Measurements from ENCODE around the gene BAIAP3.

BAIAP3 gene

DNA sequence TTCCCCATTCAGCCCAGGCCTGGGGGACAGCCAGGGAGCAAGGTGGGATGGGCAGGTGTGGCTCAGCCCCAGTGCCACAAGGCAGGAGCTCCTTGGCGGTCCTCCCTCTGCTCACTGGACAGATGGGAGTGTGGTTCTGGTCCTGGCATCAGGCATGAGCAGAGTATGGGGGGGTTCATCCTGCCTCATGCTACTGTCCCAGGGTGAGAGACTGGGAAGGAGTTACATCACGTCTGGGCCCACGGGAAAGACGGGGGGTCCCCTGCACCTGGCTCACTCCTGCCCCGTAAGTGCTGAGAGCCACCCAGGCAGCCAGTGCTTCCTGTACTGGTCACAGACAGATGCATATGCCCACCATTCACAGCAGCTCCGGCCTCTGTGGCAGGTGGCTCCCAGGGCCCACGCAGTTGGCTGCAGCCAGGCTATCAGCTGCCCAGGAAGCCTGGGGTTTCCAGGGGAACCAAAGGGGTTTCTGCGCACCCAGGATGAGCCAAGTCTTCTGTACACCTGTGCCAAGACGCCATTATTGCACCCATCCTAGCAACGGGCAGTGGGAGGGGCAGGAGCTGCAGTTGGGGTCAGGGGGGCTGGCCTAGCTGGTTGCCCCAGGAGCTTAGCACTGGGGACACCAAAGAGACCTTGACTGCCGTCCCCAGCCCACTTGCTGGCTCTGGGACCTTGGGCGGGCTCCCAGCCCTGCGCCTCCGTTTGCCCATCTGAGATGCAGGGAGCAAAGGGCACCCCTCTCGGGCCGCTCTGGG is 1.9 kb downstream of the BAIAP3 start:
- DNase-seq = no peak

DNA sequence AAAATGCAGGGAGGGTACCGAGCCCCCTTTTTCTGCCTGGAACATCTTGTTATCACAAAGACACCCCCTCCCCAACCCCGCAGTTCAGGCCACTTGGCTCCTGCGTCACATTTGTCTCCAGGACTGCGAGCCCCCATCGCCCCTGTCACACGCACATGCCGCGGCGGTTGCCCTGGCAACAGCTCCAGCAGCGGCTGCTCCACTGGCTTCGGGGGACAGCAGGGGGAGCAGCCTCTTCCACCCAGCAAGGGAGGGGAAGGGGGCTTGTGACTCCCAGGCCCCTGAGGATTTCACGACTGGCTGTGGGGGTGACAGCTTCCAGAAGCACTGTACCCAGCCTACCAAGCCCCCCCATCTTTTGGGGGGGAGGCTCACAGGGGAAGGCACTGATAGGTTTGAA is 2.6 kb downstream of the BAIAP3 start:
- no peak for DNase-seq

DNA sequence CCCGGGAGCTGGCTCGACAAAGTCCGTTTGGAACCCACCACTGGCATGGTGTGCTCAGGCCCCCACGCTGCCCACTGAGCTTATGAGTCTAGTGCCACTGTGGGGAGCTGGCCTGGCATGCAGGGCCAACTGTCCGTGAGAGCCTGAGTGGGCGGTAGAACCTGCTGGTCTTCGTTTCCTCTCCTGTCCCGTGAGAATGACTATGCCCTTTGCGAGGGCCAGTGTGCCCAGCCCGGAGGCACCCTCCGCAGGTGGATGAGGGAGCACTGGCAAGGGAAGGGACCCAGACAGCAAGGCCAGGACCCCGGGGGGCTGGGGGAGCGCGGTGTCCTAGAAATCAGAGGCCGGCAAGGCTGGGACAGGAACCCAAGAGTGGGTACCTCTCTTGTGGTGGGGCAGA is 3.2 kb downstream of the BAIAP3 start:
- DNase-seq = no peak

DNA sequence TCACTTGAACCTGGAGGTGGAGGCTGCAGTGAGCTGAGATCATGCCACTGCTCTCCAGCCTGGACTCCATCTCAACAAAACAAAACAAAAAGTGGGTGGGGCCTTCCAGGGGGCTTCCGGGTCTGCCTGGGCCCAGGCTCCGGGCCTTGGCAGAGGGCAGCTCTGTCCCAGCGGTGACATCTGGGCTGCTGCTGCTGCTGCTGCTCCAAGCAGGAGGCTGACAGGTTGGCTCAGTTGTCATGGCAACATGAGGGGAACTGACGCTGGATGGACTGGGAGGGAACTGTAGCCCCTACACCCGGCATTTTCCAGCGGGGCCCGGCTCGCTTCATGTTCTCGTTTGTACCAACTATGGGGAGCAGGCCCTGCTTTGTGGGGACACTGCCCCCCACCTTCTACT is 4.0 kb downstream of the BAIAP3 start:
- no peak for DNase-seq

DNA sequence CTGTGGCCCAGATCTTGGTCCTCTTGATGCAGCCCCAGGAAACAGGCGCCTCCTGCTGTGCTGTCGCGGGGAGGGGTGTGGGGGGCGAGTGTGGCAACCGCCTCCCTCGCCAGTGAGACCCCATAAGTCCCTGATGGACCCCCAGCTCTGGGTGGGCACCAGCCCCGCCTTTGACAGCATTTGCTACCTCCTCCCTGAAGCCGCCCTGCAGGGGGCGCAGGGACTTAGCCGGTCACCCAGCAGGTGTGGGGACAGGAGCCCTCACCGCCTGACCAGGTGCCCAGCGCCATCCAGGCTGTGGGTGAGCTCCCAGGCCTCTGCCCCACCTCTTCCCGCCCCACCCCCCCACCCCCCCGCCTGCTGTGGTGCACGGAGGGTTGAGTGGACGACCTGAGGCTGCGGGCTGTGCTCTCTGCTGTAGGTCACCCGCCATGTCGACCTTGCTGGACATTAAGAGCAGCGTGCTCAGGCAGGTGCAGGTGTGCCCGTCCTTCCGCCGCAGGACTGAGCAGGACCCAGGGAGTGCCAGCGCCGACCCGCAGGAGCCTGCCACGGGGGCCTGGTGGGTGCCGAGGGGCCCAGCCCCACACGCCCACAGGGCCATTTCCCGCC is 4.8 kb downstream of the BAIAP3 start:
- DNase-seq = no peak

DNA sequence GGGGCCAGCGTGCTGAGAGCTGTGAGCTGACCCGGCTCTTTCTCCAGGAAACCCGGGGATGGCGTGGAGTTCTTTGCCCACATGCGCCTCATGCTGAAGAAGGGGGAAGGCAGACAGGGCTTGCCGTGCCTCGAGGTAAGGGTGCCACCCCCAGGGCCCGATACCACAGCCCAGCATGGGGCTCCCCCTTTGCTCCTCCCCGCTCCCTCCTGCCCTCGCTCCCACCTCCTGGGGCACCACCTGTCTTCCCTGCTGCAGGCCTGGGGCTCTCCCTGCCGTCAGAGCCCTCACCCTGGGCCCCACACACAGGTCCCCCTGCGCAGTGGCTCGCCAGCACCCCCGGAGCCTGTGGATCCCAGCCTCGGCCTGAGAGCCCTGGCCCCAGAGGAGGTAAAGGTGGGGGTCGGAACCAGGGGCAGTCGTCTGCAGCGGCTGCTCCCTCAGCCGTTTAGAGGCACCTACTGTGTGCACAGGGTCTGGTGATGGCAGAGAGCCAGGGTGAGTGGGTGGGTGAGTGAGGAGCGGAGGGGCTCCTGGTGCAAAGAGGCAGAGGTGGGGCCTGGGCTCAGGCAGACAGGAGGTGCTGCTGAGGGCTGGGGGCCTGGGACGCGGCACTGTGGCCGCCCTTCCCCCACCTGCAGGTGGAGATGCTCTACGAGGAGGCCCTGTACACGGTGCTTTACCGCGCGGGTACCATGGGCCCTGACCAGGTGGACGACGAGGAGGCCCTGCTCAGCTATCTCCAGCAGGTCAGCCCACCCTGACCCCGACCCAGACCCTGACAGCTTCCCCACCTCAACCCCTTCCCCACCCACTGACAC is 5.6 kb downstream of the BAIAP3 start:
- no peak for DNase-seq

DNA sequence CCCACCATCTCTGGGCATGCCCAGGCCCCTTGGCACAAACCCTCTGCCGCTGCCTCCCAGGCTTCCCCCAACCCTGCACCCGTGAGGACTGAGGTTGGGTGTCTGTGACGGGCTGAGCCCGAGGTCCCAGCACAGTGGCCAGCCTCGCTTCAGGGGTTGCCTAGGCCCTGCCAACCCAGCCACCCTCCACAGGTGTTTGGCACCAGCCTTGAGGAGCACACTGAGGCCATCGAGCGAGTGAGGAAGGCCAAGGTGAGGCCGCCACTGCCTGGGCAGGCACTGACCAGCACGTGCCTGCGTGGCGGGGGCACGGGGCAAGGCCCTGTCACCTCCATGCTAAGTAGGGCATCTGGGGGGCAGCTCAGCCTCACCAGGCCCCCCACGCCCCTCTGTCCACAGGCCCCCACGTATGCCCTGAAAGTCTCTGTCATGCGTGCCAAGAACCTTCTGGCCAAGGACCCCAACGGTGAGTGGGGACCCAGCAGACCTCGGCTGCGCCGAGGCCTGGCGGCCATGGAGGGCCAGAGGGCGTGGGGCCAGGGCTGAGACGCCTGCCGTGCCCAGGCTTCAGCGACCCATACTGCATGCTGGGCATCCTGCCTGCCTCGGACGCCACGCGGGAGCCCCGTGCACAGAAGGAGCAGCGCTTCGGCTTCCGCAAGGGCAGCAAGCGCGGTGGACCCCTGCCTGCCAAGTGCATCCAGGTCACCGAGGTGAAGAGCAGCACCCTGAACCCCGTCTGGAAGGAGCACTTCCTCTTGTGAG is 7.5 kb downstream of the BAIAP3 start:
- no peak for DNase-seq

DNA sequence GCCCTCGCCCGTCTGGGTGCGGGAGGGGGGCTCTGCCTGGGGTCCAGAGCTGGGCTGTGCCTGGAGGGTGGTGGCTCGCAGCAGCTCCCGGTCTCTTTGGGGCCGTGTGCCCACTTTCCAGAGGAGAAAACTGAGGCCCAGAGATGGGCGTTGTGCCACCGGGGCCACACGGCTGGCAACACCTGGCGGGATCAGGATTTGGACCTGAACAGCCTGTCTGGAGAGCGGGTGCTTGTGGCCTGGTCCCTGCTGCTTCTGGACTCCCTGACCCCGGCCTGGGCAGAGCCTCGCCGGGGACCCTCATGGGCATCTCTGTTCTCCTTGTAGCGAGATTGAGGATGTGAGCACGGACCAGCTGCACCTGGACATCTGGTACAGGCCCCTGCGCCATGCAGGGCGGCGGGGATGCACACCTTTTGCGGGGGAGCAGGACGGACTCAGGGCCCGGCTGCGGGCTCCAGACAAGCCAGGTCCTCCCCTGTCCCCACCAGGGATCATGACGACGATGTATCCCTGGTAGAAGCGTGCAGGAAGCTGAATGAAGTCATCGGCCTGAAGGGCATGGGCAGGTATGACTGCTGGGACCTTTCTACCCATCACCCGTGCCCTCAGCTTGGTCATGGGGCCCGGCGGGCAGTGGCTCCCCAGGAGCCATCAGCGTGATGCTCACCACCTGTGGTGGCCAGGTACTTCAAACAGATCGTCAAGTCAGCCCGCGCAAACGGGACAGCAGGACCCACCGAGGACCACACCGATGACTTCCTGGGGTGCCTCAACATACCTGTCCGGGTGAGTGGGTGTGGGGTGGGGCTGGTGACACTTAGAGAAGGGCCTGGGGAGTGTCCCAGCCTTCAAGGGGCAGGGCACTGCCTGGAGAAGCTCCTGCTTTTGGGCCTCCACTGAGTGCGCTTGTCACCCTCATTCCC is 8.3 kb downstream of the BAIAP3 start:
- DNase-seq = no peak

DNA sequence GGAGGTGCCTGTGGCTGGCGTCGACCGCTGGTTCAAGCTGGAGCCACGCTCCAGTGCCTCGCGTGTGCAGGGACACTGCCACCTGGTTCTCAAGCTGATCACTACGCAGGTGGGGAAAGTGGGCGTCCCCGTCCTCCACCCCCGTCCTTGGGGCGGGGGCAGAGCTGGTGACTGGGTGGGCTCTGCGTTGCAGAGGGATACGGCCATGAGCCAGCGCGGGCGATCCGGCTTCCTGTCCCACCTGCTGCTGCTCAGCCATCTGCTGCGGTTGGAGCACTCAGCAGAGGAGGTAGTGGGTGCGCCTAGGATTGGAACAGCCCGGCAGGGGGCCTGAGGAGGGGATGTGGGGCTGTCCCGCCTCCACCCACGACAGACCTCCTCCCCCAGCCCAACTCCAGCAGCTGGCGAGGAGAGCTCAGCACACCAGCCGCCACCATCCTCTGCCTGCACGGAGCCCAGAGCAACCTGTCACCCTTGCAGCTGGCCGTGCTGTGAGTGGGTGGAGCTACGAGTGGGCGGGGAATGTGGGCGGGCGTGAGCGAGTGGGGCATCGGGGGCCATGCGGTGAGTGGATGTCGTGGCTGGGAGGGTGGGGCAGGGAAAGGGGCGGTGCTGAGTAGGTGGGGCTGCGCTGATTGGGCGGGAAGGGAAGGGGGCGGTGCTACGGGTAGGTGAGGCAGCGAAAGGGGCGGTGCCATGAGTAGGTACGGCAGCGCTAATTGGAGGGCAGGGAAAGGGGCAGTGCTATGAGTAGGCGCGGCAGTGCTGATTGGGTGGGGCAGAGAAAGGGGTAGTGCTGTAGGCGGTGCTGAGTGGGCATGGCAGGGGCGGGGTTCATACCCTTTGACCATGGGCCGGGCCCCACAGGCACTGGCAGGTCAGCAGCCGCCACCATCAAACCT is 9.3 kb downstream of the BAIAP3 start:
- DNase-seq = peak; percentile 69

DNA sequence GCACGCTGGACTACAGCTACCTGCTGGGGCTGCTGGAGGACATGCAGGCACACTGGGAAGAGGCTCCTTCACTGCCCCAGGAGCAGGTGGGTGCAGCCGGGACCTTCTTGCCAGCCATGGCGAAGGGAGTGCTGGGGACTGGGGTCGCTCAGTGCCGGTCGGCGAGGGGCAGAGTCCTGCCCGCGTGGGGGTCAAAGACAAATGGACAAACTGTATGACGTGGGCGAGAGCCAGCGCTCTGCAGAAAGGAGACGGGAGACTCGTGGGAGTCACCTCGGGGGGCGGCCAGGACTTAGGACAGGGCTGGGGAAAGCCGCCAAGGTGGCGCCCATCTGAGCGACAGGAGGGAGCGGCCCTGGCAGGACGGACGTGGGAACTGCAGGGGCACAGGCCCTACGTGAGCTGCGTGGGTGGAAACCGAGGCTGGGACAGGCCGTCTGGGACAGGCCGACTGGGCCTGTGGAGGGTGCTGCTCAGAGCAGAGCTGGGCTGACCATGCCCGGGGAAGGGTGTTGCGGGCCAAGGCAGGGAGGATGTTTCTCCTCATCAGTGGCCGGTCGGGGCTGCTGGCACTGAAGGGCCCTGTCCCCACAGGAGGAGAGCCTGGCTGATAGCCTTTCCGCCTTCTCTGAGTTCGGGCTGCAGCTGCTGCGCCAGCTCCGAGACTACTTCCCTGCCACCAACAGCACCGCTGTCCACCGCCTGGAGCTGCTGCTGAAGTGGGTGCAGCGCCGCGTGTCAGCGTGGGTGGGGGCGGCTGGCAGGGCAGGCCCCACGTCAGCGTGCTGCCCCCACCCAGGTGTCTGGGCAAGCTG is 10.2 kb downstream of the BAIAP3 start:
- no peak for DNase-seq

DNA sequence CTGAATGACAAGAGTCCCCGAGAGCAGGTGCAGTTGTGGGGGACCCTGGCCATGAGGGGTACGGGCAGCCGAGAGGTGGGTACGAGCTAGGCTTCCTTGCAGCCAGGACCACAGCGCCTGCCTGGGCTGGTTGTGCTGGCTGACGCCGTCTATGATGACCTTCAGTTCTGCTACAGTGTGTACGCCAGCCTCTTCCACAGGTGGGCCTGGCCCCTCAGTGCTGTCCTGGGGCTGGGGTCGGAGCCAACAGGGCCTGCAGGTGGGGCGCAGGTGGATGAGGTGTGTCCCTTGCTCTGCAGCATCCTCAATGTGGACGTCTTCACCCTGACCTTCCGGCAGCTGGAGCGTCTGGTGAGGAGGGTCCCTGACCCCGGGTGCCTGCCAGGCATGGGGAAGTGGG is 11.1 kb downstream of the BAIAP3 start:
- no peak for DNase-seq

DNA sequence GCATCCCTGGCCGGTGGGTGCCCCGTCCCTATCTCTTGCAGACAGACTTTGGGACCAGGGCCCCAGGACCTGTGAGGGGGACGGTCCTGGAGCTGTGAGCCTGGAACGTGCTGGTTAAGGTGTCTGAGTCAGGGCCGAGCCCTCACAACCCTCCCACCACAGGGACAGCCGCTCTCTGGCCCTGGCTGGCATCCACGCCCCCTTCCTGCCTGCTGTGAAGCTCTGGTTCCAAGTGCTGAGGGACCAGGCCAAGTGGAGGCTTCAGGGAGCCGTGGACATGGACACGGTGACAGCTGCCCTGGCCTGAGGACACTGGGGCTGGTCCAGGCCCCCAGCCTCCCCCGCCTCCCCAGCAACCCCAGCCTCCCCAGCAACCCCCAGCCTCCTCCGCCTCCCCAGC is 11.6 kb downstream of the BAIAP3 start:
- no peak for DNase-seq

DNA sequence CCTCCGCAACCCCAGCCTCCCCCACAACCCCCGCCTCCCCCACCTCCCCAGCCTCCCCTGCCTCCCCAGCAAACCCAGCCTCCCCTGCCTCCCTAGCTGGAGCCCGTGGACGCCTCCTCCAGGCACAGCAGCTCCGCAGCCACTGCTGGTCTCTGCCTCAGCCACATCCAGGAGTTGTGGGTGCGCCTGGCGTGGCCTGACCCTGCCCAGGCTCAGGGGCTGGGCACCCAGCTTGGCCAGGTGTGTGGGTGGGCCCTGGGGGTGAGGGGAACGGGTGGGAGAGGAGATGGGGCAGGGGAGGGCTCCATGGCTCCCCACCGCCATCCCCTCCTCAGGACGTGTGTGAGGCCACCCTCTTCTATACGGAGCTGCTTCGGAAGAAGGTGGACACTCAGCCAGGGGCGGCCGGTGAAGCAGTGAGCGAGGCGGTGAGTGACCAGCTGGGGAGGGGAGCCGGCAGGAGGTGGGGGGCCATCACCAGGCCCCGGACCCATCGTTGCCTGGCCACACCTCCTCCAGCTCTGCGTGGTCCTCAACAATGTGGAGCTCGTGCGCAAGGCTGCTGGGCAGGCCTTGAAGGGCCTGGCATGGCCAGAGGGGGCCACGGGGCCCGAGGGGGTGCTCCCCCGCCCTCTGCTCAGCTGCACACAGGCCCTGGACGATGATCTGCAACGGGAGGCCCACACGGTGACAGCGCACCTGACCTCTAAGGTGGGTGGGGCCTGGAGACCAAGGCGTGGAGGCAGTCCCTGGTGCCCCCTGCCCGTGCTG is 12.4 kb downstream of the BAIAP3 start:
- no peak for DNase-seq

DNA sequence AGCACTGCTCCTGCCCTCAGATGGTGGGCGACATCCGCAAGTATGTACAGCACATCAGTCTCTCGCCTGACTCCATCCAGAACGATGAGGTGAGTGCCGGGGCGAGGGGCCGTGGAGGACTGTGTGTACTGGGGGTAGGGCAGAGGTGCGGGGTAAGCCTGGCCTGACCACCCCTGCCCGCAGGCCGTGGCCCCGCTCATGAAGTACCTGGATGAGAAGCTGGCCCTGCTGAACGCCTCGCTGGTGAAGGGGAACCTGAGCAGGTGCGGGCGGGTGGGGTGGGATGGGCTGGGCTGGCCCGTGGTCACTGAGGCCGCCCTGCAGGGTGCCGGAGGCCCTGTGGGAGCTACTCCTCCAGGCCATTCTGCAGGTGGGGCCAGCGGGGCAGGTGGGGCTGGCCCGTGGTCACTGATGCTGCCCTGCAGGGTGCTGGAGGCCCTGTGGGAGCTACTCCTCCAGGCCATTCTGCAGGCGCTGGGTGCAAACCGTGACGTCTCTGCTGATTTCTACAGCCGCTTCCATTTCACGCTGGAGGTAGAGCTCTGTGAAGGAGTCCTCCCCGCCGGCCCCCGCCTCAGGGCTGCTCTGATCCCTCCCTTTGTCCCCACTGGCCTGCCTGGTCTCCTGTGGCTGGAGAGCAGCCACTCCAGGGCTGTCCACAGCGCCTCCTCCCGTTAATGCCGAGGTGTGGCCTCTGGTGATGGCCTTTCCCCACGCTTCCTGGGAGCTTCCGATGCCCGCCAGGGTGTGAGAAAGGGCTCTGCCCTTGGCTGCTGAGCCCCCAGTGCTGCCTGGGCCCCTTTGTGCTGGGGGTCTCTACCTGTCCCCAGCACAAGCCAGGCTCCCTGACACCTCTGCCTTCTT is 13.2 kb downstream of the BAIAP3 start:
- DNase-seq = no peak

DNA sequence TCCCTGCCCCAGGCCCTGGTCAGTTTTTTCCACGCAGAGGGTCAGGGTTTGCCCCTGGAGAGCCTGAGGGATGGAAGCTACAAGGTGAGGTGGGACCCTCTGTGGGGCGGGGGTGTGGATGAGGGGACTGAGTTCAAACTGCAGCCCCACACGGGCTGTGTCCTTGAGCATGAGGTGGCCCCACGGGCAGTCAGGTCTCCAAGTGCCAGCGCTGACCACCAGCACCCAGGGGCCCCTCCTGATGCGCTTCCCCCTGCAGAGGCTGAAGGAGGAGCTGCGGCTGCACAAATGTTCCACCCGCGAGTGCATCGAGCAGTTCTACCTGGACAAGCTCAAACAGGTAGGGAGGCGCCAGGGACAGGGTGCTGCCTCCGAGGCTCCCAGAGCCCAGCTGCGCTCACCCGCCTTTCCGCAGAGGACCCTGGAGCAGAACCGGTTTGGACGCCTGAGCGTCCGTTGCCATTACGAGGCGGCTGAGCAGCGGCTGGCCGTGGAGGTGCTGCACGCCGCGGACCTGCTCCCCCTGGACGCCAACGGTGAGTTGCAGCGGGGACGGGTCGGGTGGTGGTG is 13.9 kb downstream of the BAIAP3 start:
- no peak for DNase-seq

DNA sequence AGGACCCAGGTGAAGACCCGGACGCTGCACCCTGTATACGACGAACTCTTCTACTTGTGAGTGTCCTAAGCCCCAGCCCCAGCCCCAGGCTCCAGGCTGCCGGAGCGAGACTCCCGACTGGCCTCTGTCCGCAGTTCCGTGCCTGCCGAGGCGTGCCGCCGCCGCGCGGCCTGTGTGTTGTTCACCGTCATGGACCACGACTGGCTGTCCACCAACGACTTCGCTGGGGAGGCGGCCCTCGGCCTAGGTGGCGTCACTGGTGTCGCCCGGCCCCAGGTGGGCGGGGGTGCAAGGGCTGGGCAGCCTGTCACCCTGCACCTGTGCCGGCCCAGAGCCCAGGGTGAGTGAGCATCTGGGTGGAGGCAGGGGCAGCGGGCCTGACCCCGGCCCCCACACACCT is 14.5 kb downstream of the BAIAP3 start:
- no peak for DNase-seq

DNA sequence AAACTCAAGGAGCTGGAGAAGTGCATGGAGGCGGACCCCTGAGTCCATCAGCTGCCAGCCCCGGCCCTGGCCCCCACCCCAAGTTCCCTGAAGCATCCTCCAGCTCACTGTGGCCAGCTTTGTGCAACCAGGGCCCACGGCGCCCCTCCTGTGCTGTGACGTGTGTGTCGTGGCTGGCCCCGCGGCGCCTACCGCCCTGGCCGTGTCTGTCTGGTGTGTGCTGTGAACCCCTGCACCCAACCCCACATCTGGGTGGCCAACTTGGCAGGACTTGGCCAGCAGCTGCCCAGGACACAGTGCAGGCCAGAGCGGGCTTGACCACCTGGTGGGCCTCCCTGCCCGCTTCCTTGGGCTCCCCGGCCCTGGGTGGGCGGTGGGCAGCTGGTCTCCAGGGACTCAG is 15.0 kb downstream of the BAIAP3 start:
- DNase-seq = no peak

DNA sequence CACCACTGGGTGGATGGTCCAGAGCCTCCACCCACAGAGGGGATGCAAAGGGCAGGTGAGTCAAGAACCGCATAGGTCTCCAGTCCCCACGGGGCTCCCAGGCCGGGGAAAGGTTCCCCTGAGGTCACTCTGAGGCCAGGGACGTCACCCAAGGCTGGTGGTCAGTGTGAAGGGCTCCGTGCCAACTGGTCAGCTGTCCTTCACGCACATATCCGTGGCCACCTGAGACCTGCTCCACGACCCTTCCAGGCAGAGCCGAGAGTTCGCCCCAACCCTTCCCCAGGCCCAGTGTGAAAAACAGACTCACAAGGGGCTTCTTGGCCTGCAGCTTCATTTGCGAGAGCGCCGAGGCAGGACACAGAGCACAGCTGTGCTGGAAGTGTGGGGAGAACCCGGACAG is 15.5 kb downstream of the BAIAP3 start:
- no peak for DNase-seq

Measured in NCI-H1048 (cell line).